K562 (cell line): ENCODE data around the gene PPP1R9B. TPM values are rescaled to one million over a fixed set of nuclear protein-coding genes. Genes with fewer than 3 reads are reported as not detected.

Experiments used
- ATAC-seq: fragments of 200-7000 bp; cut with Tn5 transposase; 3 replicates; pipeline ENCODE4 v1.9.1; 2020; ENCODE audit warnings: moderate library complexity
- BruUV-seq: library from RNA; stranded (reverse); fragments of 400-500 nt; replicated peaks from 2 replicates; lab custom pipeline; 2021; lab: Mats Ljungman, UMichigan
- CTCF ChIA-PET: fragments of 300-600 bp; formaldehyde crosslinking; extraction: SDS; loops from one replicate; lab custom pipeline; 2021; ENCODE audit warnings: low intra/inter-chr PET ratio; lab: Yijun Ruan, JAX
- POLR2A ChIA-PET: fragments of 300-600, 350-650 bp; sonication (Branson Sonifier 250); formaldehyde crosslinking; extraction: SDS; loops from one replicate; lab custom pipeline; 2021; ENCODE audit warnings: antibody characterized with exemption, inconsistent platforms; lab: Yijun Ruan, JAX
- DNase-seq, 4 experiments: peaks; one replicate each; pipeline versions ENCODE4 v3.0.0 to v3.0.0-alpha.2; 2011 to 2018; ENCODE audit warnings: low spot score in 3 of 4, mixed read lengths in 3 of 4; ENCODE audit errors: extremely low read depth in 1 of 4
- FAIRE-seq: peaks from 2 replicates; lab custom pipeline; 2011; peaks lifted over from hg19 to GRCh38; lab: Jason Lieb, UNC
- H2AFZ ChIP-seq: 2 replicates; pipeline ENCODE4 v1.6.0; 2011; ENCODE audit warnings: low read depth, low read length, control low read depth, inconsistent platforms
- H3K27ac ChIP-seq: fragments of 200-600 bp; 3 replicates; pipeline ENCODE4 v1.8.0; 2011; ENCODE audit warnings: low read depth, mild to moderate bottlenecking, control low read depth, inconsistent platforms, low read length, moderate library complexity, mixed read lengths; ENCODE audit errors: extremely low read depth
- H3K27me3 ChIP-seq, 2 experiments: fragments of 300-600 bp in 1 of 2; 2 replicates in 1 of 2; 3 replicates in 1 of 2; pipeline versions ENCODE4 v1.6.0 to v1.8.0; 2011; ENCODE audit warnings: inconsistent platforms in 2 of 2, low read length in 2 of 2, mild to moderate bottlenecking in 1 of 2, mixed read lengths in 1 of 2, moderate library complexity in 1 of 2; ENCODE audit not compliant: control insufficient read depth in 2 of 2, insufficient read depth in 2 of 2
- H3K36me3 ChIP-seq: fragments of 300-600 bp; 3 replicates; pipeline ENCODE4 v1.8.0; 2011; ENCODE audit warnings: mild to moderate bottlenecking, low read length, inconsistent platforms; ENCODE audit not compliant: control insufficient read depth, insufficient read depth
- H3K4me1 ChIP-seq, 2 experiments: fragments of 200-600 bp in 1 of 2; replicated peaks in 1 of 2; 2 replicates in 1 of 2; 3 replicates in 1 of 2; pipeline versions ENCODE4 v1.5.1 to v1.8.0; 2011; ENCODE audit warnings: inconsistent platforms in 2 of 2, low read length in 2 of 2, mild to moderate bottlenecking in 1 of 2, mixed read lengths in 1 of 2, moderate library complexity in 1 of 2; ENCODE audit not compliant: control insufficient read depth in 2 of 2, insufficient read depth in 2 of 2
- H3K4me2 ChIP-seq: 2 replicates; pipeline ENCODE4 v1.6.1; 2011; ENCODE audit warnings: low read length, control low read depth, inconsistent platforms, mixed read lengths; ENCODE audit not compliant: insufficient read depth
- H3K4me3 ChIP-seq: fragments of 200-600 bp; sonication (generic), shearing (Covaris generic); 2 replicates; pipeline ENCODE4 v1.5.1; 2016; ENCODE audit warnings: control low read depth, inconsistent platforms
- H3K79me2 ChIP-seq: fragments of 200-600 bp; 3 replicates; pipeline ENCODE4 v1.8.0; 2011; ENCODE audit warnings: low read length, inconsistent platforms; ENCODE audit not compliant: control insufficient read depth, insufficient read depth
- H3K9ac ChIP-seq, 2 experiments: 2 replicates each; pipeline versions ENCODE4 v1.6.0 to v1.6.1; 2011; ENCODE audit warnings: low read depth in 2 of 2, low read length in 2 of 2, control low read depth in 1 of 2, inconsistent platforms in 1 of 2, mild to moderate bottlenecking in 1 of 2, mixed read lengths in 1 of 2; ENCODE audit not compliant: insufficient read depth in 1 of 2
- H3K9me1 ChIP-seq: one replicate; pipeline ENCODE4 v1.6.0; 2011; ENCODE audit warnings: inconsistent platforms, mild to moderate bottlenecking, low read length, moderate library complexity; ENCODE audit not compliant: control insufficient read depth, insufficient read depth
- H3K9me3 ChIP-seq: replicated peaks from 2 replicates; pipeline ENCODE4 v1.5.1; 2011; ENCODE audit warnings: low read depth, low read length, inconsistent platforms; ENCODE audit not compliant: control insufficient read depth, insufficient read depth
- H4K20me1 ChIP-seq: replicated peaks from 2 replicates; pipeline ENCODE4 v1.6.1; 2011; ENCODE audit warnings: low read length, inconsistent platforms, mixed read lengths; ENCODE audit not compliant: control insufficient read depth, insufficient read depth
- BDP1 ChIP-seq: IDR thresholded peaks from 3 replicates; pipeline ENCODE4 v1.6.1; 2011; ENCODE audit not compliant: insufficient read length, insufficient read depth
- FIP1L1 ChIP-seq: fragments of 200-400 bp; formaldehyde crosslinking; IDR thresholded peaks from 2 replicates; pipeline ENCODE4 v1.6.1; 2018; ENCODE audit warnings: mild to moderate bottlenecking, low read depth, low read length; ENCODE audit not compliant: poor library complexity, severe bottlenecking
- PCBP2 ChIP-seq: fragments of 200-400 bp; formaldehyde crosslinking; IDR thresholded peaks from 2 replicates; pipeline ENCODE4 v1.6.1; 2018; ENCODE audit warnings: low read length, low read depth, mild to moderate bottlenecking, moderate library complexity; ENCODE audit not compliant: poor library complexity, severe bottlenecking
- PHF20 ChIP-seq: fragments of 450-650 bp; IDR thresholded peaks from 2 replicates; pipeline ENCODE4 v1.6.1; 2018; ENCODE audit not compliant: partially characterized antibody
- ZFPM2 ChIP-seq: fragments of 250-450 bp; sonication (Bioruptor Pico); IDR thresholded peaks from 2 replicates; pipeline ENCODE4 v1.5.1; 2022; ENCODE audit warnings: mild to moderate bottlenecking
- ZNF197 ChIP-seq: fragments of 200-800 bp; sonication (Bioruptor generic); IDR thresholded peaks from 2 replicates; pipeline ENCODE4 v1.6.1; 2016; ENCODE audit warnings: low read depth, missing genetic modification characterization, missing compliant biosample characterization
- WGBS: fragments of 100-300 bp; shearing (Covaris generic); methylation state at CpG from one replicate; pipeline ENCODE4 v1.1.6; 2016; ENCODE audit warnings: low coverage, mixed read lengths; ENCODE audit not compliant: insufficient coverage; ENCODE audit errors: missing lambda C conversion rate; 5-methylcytosine and 5-hydroxymethylcytosine counted together
- in situ Hi-C: fragments of 300-500 bp; cut with MboI; formaldehyde crosslinking; loops from 4 replicates; pipeline ENCODE4 v1.15.0; 2018; ENCODE audit warnings: inconsistent platforms, mixed read lengths
- intact Hi-C: fragments of 100-400 bp; cut with micrococcal nuclease; formaldehyde crosslinking; loops from 2 replicates; pipeline ENCODE4 v1.14.2; 2022
- polyA plus RNA-seq, 8 experiments: library from polyadenylated mRNA; depleted of rRNA in 4 of 8; stranded (reverse) in 5 of 8; unstranded in 3 of 8; fragments of >200 nt; fragmentation: Nextera tagmentation in 2 of 8; fragmentation: Illumina TruSeq in 1 of 8; extraction: Ambion mirVana in 2 of 8; extraction: Trizol in 1 of 8; gene quantifications; 2 replicates each; pipeline versions ENCODE4 v1.2.1 to v1.2.3, GENCODE V29; 2011 to 2014; ENCODE audit warnings: inconsistent platforms in 1 of 8, missing spikeins in 1 of 8
- total RNA-seq, 7 experiments: library from RNA; depleted of rRNA in 6 of 7; stranded (reverse); fragments of >200 nt in 6 of 7; fragmentation: Illumina TruSeq in 2 of 7; extraction: Trizol in 2 of 7; gene quantifications; 2 replicates each; pipeline versions ENCODE4 v1.2.1 to v1.2.3, GENCODE V29; 2011 to 2021; ENCODE audit warnings: low replicate concordance in 1 of 7
- TF ChIP-seq, protein P1 (sequence below): fragments of 450-650 bp; IDR thresholded peaks from 2 replicates; pipeline ENCODE4 v1.6.1; 2016

Gene PPP1R9B
- total and polyA plus RNA-seq, 9 of the 15 experiments (the other 6 are each of a cell fraction or from before 2014, with no cell fraction given) = 0.10 to 63.5 (median 24.7) TPM

DNA sequence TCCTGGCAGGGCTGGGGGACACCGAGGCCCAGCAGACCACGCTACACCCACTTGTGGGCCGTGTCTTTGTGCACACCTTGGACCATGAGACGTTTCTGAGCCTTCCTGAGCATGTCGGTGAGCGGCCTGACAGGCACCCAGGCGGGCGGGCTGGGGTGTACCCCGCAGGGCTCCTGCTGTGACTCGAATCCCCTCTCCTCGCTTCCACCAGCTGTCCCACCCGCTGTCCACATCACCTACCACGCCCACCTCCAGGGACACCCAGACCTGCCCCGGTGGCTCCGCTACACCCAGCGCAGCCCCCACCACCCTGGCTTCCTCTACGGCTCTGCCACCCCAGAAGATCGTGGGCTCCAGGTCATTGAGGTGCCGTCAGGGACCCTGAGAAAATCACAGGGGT, 16.9 kb upstream of the PPP1R9B start:
- BruUV-seq = no TSS peak
- WGBS = 38% methylated on average over 12 of the region's 19 CpGs
- ChIA-PET CTCF (no interaction called here), POLR2A (no interaction called here)
- Histone ChIP-seq H3K27ac (no peak overlapping the region), H3K9ac (peak overlapping the region in 1 of 2 experiments; percentile 65; a peak in 2 of 4 replicates), H3K4me2 (no peak overlapping the region), H3K9me1 (no peaks in the 10 kb centered on the region), H3K4me1 (peaks cover 0 to 18% of the 10 kb centered on the region in 2 experiments; a peak in 1 of 5 replicates), H3K27me3 (peaks cover 2 to 18% of the 10 kb centered on the region in 2 experiments; a peak in 2 of 5 replicates), H4K20me1 (peaks cover 13% of the 10 kb centered on the region), H2AFZ (no peak overlapping the region), H3K36me3 (no peaks in the 10 kb centered on the region), H3K79me2 (no peaks in the 10 kb centered on the region), H3K9me3 (no peaks in the 10 kb centered on the region), H3K4me3 (no peak overlapping the region)
- TF ChIP-seq ZNF197 (no peak), BDP1 (no peak), ZFPM2 (CRISPR knock-in tag) (no peak), FIP1L1 (no peak), PCBP2 (no peak), PHF20 (no peak)
- TF ChIP-seq, protein P1, sequence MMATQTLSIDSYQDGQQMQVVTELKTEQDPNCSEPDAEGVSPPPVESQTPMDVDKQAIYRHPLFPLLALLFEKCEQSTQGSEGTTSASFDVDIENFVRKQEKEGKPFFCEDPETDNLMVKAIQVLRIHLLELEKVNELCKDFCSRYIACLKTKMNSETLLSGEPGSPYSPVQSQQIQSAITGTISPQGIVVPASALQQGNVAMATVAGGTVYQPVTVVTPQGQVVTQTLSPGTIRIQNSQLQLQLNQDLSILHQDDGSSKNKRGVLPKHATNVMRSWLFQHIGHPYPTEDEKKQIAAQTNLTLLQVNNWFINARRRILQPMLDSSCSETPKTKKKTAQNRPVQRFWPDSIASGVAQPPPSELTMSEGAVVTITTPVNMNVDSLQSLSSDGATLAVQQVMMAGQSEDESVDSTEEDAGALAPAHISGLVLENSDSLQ = no peak
- intact Hi-C loops = no loop called here
- in situ Hi-C loops = no loop called here
- ATAC-seq (no peak), FAIRE-seq (no peak), DNase-seq (no peak)
